GM21723 (cell line): ENCODE data around the gene SF3B5.
"Not testable (repeated sequence)": the region's sequence is repeated elsewhere in the genome, so short reads cannot be mapped to it uniquely, and the experiment has no call there.

Experiments used
- ATAC-seq: cut with Tn5 transposase; IDR thresholded peaks from one replicate; pipeline ENCODE4 v1.9.1; 2021; ENCODE audit warnings: mild to moderate bottlenecking, moderate library complexity; ENCODE audit not compliant: unreplicated experiment

The SF3B5 gene

GRCh38 chr6:144064402-144065212 is 30.8 kb downstream of the SF3B5 start:
- ATAC-seq, result peak; percentile 27

GRCh38 chr6:144063744-144064401 is 31.5 kb downstream of the SF3B5 start:
- ATAC-seq, result peak; percentile 82

- peak; percentile 5 for ATAC-seq
Measured at GRCh38 chr6:144063246-144063743, 32.1 kb downstream of the SF3B5 start.

GRCh38 chr6:144062786-144063185 is 32.6 kb downstream of the SF3B5 start:
- ATAC-seq, result no peak

- ATAC-seq, result no peak
Measured at GRCh38 chr6:144059139-144059538, 36.2 kb downstream of the SF3B5 start.

- peak; percentile 88 for ATAC-seq
Measured at GRCh38 chr6:144055121-144055931, 40.0 kb downstream of the SF3B5 start.

- ATAC-seq, result no peak
Measured at GRCh38 chr6:144053601-144054000, 41.8 kb downstream of the SF3B5 start.

- no peak for ATAC-seq
Measured at GRCh38 chr6:144052488-144052887, 42.9 kb downstream of the SF3B5 start.

GRCh38 chr6:144049386-144049785 is 46.0 kb downstream of the SF3B5 start:
- no peak for ATAC-seq

- no peak for ATAC-seq
Measured at GRCh38 chr6:144047688-144048087, 47.7 kb downstream of the SF3B5 start.

GRCh38 chr6:144046672-144047071 is 48.7 kb downstream of the SF3B5 start:
- not testable (repeated sequence) for ATAC-seq

- ATAC-seq, result not testable (repeated sequence)
Measured at GRCh38 chr6:144044989-144045388, 50.4 kb downstream of the SF3B5 start.
